ENCODE results near the gene NPAS2. TPM values are rescaled to one million over a fixed set of nuclear protein-coding genes. Genes with fewer than 3 reads are reported as not detected.
A peak's percentile ranks its signal among the peaks of the same experiment; 100 is the strongest.

NPAS2 gene
- total RNA-seq, 2 donors from 2014 or later: 39.2 to 49.4 TPM

DNA sequence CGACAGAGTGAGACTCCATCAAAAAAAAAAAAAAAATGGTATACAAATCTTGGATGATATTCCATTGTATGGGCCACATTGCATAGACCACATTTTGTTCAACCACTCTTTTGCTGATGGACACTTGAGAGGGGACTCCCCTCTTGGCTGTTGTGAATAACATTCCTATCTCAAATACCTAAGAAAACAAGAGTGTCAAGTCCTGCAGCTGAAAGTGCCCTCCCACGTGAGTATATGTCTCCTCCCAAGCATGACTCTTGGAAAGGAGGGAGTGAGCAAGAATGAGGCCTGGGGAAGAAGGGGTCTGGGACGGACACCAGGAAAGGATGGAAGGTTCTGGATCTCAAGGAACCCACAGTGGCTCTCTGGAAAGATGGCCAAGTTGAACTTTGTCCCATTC is 36.0 kb upstream of the NPAS2 start:
- Histone ChIP-seq H3K9me3 (no peaks in the 10 kb centered on the region), H3K36me3 (no peaks in the 10 kb centered on the region), H3K4me3 (no peak overlapping the region), H3K27me3 (no peaks in the 10 kb centered on the region), H3K27ac (no peak overlapping the region), H3K4me1 (peaks cover 0 to 8% of the 10 kb centered on the region in 2 donors)
- DNase-seq (ENCODE audit: low spot score): no peak
- TF ChIP-seq, protein P1, sequence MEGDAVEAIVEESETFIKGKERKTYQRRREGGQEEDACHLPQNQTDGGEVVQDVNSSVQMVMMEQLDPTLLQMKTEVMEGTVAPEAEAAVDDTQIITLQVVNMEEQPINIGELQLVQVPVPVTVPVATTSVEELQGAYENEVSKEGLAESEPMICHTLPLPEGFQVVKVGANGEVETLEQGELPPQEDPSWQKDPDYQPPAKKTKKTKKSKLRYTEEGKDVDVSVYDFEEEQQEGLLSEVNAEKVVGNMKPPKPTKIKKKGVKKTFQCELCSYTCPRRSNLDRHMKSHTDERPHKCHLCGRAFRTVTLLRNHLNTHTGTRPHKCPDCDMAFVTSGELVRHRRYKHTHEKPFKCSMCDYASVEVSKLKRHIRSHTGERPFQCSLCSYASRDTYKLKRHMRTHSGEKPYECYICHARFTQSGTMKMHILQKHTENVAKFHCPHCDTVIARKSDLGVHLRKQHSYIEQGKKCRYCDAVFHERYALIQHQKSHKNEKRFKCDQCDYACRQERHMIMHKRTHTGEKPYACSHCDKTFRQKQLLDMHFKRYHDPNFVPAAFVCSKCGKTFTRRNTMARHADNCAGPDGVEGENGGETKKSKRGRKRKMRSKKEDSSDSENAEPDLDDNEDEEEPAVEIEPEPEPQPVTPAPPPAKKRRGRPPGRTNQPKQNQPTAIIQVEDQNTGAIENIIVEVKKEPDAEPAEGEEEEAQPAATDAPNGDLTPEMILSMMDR (IDR thresholded peaks at IDR 0.05): no peak

DNA sequence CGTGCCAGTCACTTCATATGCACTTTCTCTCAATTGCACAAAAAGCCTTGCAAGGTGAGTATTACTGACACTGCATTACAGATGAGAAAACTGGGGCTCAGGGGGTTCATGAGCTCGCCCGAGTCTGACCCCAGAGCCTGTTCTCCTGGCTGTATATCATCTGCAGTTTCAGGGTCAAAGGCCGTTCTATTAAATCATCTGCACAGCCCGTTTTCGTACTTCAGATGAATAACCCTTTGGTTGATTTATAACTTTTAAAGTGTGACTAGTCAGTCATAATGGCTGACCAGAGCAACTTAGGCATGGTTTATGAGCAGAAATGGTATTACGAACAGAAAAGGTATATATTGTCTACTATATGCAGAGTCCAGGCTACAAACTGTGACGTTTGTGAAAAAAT is 35.3 kb upstream of the NPAS2 start:
- Histone ChIP-seq H3K36me3 (no peaks in the 10 kb centered on the region), H3K27me3 (no peaks in the 10 kb centered on the region), H3K4me3 (no peak overlapping the region), H3K4me1 (peaks cover 0 to 8% of the 10 kb centered on the region in 2 donors), H3K9me3 (no peaks in the 10 kb centered on the region), H3K27ac (no peak overlapping the region)
- TF ChIP-seq, protein P1 (IDR thresholded peaks at IDR 0.05): no peak
- DNase-seq (ENCODE audit: low spot score): no peak

DNA sequence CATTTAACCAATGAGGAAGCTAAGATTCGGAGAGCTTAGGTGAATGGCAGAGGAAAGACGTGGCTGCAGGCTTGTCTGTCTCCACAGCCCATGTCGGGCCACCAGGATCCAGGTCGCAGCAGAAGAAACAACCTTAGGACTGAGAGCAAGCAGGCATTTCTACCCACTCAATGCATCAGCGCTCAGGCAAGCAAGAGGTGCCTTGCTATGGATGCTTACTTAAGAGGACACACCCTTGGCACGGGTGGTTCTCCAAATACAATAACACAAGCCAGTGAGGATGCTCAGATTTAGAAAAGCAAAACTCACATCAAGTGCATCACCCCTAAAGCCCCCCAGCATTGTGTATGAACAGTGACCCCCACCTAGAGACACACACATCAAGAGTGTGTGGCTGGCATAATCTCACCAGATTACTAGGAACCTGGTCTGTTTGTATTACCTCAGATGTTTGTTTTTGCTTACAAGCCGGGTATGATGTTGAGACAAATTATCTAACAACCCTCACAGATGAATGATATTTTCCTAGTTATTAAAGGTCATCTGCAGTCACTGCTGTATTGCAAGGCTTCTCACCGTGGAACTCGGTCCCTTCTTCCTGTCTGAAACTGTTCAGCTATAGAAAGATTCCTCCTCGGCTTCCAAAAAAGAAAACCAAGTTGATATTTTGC is 34.2 kb upstream of the NPAS2 start:
- Histone ChIP-seq H3K4me1 (peaks cover 0 to 4% of the 10 kb centered on the region in 2 donors), H3K27ac (peak overlapping the region; percentile 37 to 78), H3K4me3 (no peak overlapping the region), H3K36me3 (no peaks in the 10 kb centered on the region), H3K9me3 (no peaks in the 10 kb centered on the region), H3K27me3 (no peaks in the 10 kb centered on the region)
- TF ChIP-seq, protein P1 (IDR thresholded peaks at IDR 0.05): no peak
- DNase-seq (ENCODE audit: low spot score): no peak

DNA sequence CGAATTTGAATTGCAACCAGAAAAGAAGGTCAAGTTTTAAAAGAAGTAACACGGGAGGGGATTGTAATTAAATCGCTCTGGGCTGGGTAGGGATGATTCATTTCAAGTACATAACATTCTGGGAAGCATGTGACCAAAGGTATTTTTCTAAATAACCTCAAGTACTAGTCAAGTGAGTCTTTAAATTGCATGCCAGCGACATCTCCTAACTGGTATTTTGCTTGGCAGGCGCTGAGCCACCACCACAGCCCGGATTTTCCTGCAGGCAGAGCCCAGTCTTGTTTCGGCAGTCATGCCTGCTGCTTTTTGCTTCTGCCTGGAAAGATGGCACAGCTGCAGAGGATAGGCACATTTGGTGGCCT is 33.7 kb upstream of the NPAS2 start:
- no peak for DNase-seq (ENCODE audit: low spot score)
- Histone ChIP-seq H3K36me3 (no peaks in the 10 kb centered on the region), H3K4me3 (no peak overlapping the region), H3K27me3 (no peaks in the 10 kb centered on the region), H3K9me3 (no peaks in the 10 kb centered on the region), H3K27ac (peak overlapping the region; percentile 37 to 78), H3K4me1 (peaks cover 0 to 4% of the 10 kb centered on the region in 2 donors)
- TF ChIP-seq, protein P1 (IDR thresholded peaks at IDR 0.05): no peak

DNA sequence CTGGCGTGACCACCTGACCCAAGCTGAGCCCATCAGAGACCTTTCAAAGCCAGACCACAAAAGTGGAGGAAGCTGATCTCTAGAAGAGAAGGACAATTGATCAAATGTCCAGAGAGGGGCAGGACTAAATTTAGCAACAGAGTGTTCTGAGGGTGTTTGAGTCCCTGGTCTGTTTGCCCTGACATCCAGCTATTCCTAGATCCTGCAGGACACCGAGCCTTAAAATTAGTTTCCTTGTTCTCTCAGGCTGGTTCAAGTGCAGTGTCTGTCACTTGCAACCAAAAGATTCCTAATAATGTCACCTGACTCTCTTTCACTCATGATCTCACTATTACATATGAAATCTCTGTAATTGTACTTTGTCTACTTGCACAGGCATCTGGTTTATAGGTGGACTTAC is 33.0 kb upstream of the NPAS2 start:
- no peak for DNase-seq (ENCODE audit: low spot score)
- no peaks in the 10 kb centered on the region for H3K9me3 ChIP-seq
- H3K27ac ChIP-seq: peak overlapping the region; percentile 37 to 78
- no peaks in the 10 kb centered on the region for H3K27me3 ChIP-seq
- TF ChIP-seq, protein P1 (IDR thresholded peaks at IDR 0.05): no peak
- H3K36me3 ChIP-seq: no peaks in the 10 kb centered on the region
- H3K4me1 ChIP-seq: peaks cover 0 to 4% of the 10 kb centered on the region in 2 donors
- H3K4me3 ChIP-seq: no peak overlapping the region

DNA sequence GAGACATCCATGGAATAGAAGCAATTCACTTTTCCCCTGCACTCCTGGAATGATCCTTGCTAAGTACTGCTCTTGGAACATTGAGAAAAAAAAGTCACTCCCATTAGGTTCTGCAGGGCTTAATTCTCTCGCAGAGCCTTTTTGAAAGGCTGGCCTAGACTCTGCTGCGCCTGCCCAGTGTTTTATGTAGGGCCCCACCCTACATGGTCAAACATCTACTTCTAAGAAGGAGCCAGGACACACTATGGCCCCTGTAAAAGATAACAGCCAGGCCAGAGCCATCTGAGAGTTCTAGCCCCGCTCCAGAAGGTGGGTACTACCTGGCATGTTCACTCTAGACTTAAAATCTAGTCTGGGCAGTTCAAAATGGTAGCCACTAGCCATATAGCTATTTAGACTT is 30.6 kb upstream of the NPAS2 start:
- Histone ChIP-seq H3K4me1 (peaks cover 0 to 4% of the 10 kb centered on the region in 2 donors), H3K36me3 (no peaks in the 10 kb centered on the region), H3K4me3 (no peak overlapping the region), H3K27ac (no peak overlapping the region), H3K27me3 (no peaks in the 10 kb centered on the region), H3K9me3 (no peaks in the 10 kb centered on the region)
- TF ChIP-seq, protein P1 (IDR thresholded peaks at IDR 0.05): no peak
- DNase-seq (ENCODE audit: low spot score): no peak

All from right atrium auricular region (tissue), 2 donors.